SK-N-SH (cell line): Measurements from ENCODE around the gene TCP11X2. TPM values are rescaled to one million over a fixed set of nuclear protein-coding genes. Genes with fewer than 3 reads are reported as not detected.
"Not testable (repeated sequence)": the region's sequence is repeated elsewhere in the genome, so short reads cannot be mapped to it uniquely, and the experiment has no call there.

Experiments
- CTCF ChIA-PET: fragments of 300-600, 350-600 bp; formaldehyde crosslinking; extraction: SDS; loops from one replicate; lab custom pipeline; 2021; lab: Yijun Ruan, JAX
- POLR2A ChIA-PET: fragments of 350-600 bp; sonication (Branson Sonifier 250); formaldehyde crosslinking; extraction: SDS; loops from one replicate; lab custom pipeline; 2020; ENCODE audit warnings: antibody characterized with exemption, inconsistent platforms; lab: Yijun Ruan, JAX
- DNase-seq: peaks from one replicate; pipeline ENCODE4 v3.0.0; 2012
- H2AFZ ChIP-seq: fragments of 200-600 bp; sonication (generic); 2 replicates; pipeline ENCODE4 v1.8.1; 2016; ENCODE audit warnings: antibody characterized with exemption, mild to moderate bottlenecking, low read depth
- H3F3A ChIP-seq: fragments of 200-600 bp; sonication (generic); replicated peaks from 2 replicates; pipeline ENCODE3; 2016; ENCODE audit warnings: antibody characterized with exemption, mild to moderate bottlenecking; ENCODE audit not compliant: insufficient read depth
- H3K27ac ChIP-seq, 2 experiments: fragments of 200-500 bp in 1 of 2; fragments of 200-600 bp in 1 of 2; sonication (Bioruptor generic) in 1 of 2; sonication (generic), shearing (Covaris generic) in 1 of 2; 2 replicates each; pipeline versions ENCODE4 v1.5.1 to v1.6.1; 2014 to 2016; ENCODE audit warnings: low read depth in 2 of 2, inconsistent platforms in 1 of 2, low read length in 1 of 2, mild to moderate bottlenecking in 1 of 2, mixed read lengths in 1 of 2
- H3K27me3 ChIP-seq: fragments of 200-600 bp; sonication (generic), shearing (Covaris generic); 2 replicates; pipeline ENCODE4 v1.6.1; 2016; ENCODE audit warnings: mixed run types; ENCODE audit not compliant: insufficient read depth
- H3K36me3 ChIP-seq, 2 experiments: fragments of 200-500 bp in 1 of 2; fragments of 200-600 bp in 1 of 2; sonication (Bioruptor generic) in 1 of 2; sonication (generic) in 1 of 2; replicated peaks in 1 of 2; 2 replicates each; pipeline versions ENCODE3 to v1.5.1; 2014 to 2016; ENCODE audit warnings: low read length in 1 of 2, mild to moderate bottlenecking in 1 of 2; ENCODE audit not compliant: insufficient read depth in 2 of 2, control insufficient read depth in 1 of 2
- H3K4me1 ChIP-seq, 2 experiments: fragments of 200-500 bp in 1 of 2; fragments of 200-600 bp in 1 of 2; sonication (Bioruptor generic) in 1 of 2; sonication (generic), shearing (Covaris generic) in 1 of 2; 2 replicates each; pipeline versions ENCODE4 v1.5.1 to v1.6.1; 2014 to 2016; ENCODE audit warnings: low read depth in 1 of 2, low read length in 1 of 2, mixed run types in 1 of 2; ENCODE audit not compliant: insufficient read depth in 2 of 2, control insufficient read depth in 1 of 2
- H3K4me2 ChIP-seq: fragments of 200-600 bp; sonication (generic), shearing (Covaris generic); 2 replicates; pipeline ENCODE4 v1.6.1; 2017; ENCODE audit warnings: mixed run types
- H3K4me3 ChIP-seq, 2 experiments: fragments of 200-500 bp in 1 of 2; fragments of 200-600 bp in 1 of 2; sonication (Bioruptor generic) in 1 of 2; sonication (generic), shearing (Covaris generic) in 1 of 2; 2 replicates each; pipeline versions ENCODE4 v1.5.1 to v1.8.1; 2014 to 2016; ENCODE audit warnings: low read depth in 2 of 2, inconsistent platforms in 1 of 2, low read length in 1 of 2, mild to moderate bottlenecking in 1 of 2, mixed read lengths in 1 of 2, moderate library complexity in 1 of 2
- H3K79me2 ChIP-seq: fragments of 200-600 bp; sonication (generic); 2 replicates; pipeline ENCODE4 v1.8.1; 2017; ENCODE audit warnings: mild to moderate bottlenecking; ENCODE audit not compliant: insufficient read depth
- H3K9ac ChIP-seq: fragments of 200-600 bp; sonication (generic); 2 replicates; pipeline ENCODE4 v1.6.1; 2017; ENCODE audit warnings: mixed run types
- H3K9me2 ChIP-seq: fragments of 200-600 bp; sonication (generic); 2 replicates; pipeline ENCODE4 v1.6.1; 2017; ENCODE audit warnings: mixed run types
- H3K9me3 ChIP-seq: fragments of 200-600 bp; sonication (generic); 2 replicates; pipeline ENCODE4 v1.6.1; 2017; ENCODE audit warnings: mixed run types, mild to moderate bottlenecking, moderate library complexity
- H4K20me1 ChIP-seq: fragments of 200-600 bp; sonication (generic); 2 replicates; pipeline ENCODE4 v1.6.1; 2017; ENCODE audit warnings: mild to moderate bottlenecking, mixed run types; ENCODE audit not compliant: insufficient read depth
- WGBS: methylation state at CpG from one replicate; pipeline ENCODE4 v1.1.6; 2017; ENCODE audit warnings: low lambda C conversion rate; 5-methylcytosine and 5-hydroxymethylcytosine counted together
- polyA plus RNA-seq, 3 experiments: library from polyadenylated mRNA; depleted of rRNA; stranded (reverse); fragments of >200 nt; gene quantifications; 2 replicates each; pipeline ENCODE4 v1.2.3, GENCODE V29; 2012

The TCP11X2 gene
- polyA plus RNA-seq, 1 of the 3 experiments (the other 2 are of a cell fraction) = not detected

DNA sequence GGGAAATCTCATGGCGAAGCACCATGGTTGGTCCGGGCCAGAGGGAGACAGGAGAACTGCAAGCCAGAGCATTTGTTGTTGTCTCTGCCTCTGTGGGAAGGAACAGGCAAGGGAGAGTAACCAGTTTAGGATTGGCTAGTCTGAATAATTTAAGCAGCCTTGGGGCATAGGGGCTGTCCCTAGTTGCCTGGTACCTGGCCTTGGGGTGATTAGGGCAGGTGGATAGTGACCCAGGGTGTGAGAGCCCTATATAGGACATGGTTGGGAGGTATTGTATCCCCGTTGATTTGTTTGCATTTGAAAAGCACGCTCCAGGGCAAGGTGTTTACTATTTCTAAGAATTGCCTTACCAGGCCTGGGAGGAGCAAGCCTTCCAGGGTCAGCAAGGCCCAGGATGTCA is 57.1 kb downstream of the TCP11X2 start:
- H3K4me2 ChIP-seq, CTCF ChIA-PET, H3K9me3 ChIP-seq, POLR2A ChIA-PET, H3K9ac ChIP-seq, H3F3A ChIP-seq, H4K20me1 ChIP-seq, H3K79me2 ChIP-seq, H3K9me2 ChIP-seq, H3K36me3 ChIP-seq, H3K4me1 ChIP-seq, H3K27me3 ChIP-seq, H2AFZ ChIP-seq, DNase-seq, H3K4me3 ChIP-seq, H3K27ac ChIP-seq: not testable (repeated sequence)
- WGBS = no CpG with 5 or more reads among the region's 4 CpGs

Other genes with a start within 250 kb of the TCP11X2 start
- gene NXF2, start 224.6 kb downstream of the TCP11X2 start, polyA plus RNA-seq (2012; rRNA removed) = not detected in 2 replicates
- not detected in 2 replicates for gene NXF2B, start 31.8 kb downstream of the TCP11X2 start, polyA plus RNA-seq (2012; rRNA removed)
- gene TMSB15A, start 44.9 kb upstream of the TCP11X2 start, polyA plus RNA-seq (2012; rRNA removed) = 16.6 and 17.2 TPM in 2 replicates
- 9.6 and 14.0 TPM in 2 replicates for gene ARMCX5, start 127.7 kb upstream of the TCP11X2 start, polyA plus RNA-seq (2012; rRNA removed)
- gene GPRASP1, start 179.7 kb upstream of the TCP11X2 start, polyA plus RNA-seq (2012; rRNA removed) = 2.7 and 3.2 TPM in 2 replicates
- 12.3 TPM in 2 replicates for gene GPRASP2, start 240.6 kb upstream of the TCP11X2 start, polyA plus RNA-seq (2012; rRNA removed)
- 2.5 and 3.2 TPM in 2 replicates for gene GPRASP3, start 248.9 kb upstream of the TCP11X2 start, polyA plus RNA-seq (2012; rRNA removed)